Activated effector memory CD4-positive, alpha-beta T cell treated with anti-CD3 and anti-CD28 coated beads, Interleukin-2, amount 50 U/mL, for 16 hours (primary cell): ENCODE results near the gene PRKCD.
"Not testable (repeated sequence)": the region's sequence is repeated elsewhere in the genome, so short reads cannot be mapped to it uniquely, and the experiment has no call there.

Source experiments
- DNase-seq: peaks from one replicate; pipeline ENCODE4 v3.0.0-alpha.2; 2020

The PRKCD gene

DNA sequence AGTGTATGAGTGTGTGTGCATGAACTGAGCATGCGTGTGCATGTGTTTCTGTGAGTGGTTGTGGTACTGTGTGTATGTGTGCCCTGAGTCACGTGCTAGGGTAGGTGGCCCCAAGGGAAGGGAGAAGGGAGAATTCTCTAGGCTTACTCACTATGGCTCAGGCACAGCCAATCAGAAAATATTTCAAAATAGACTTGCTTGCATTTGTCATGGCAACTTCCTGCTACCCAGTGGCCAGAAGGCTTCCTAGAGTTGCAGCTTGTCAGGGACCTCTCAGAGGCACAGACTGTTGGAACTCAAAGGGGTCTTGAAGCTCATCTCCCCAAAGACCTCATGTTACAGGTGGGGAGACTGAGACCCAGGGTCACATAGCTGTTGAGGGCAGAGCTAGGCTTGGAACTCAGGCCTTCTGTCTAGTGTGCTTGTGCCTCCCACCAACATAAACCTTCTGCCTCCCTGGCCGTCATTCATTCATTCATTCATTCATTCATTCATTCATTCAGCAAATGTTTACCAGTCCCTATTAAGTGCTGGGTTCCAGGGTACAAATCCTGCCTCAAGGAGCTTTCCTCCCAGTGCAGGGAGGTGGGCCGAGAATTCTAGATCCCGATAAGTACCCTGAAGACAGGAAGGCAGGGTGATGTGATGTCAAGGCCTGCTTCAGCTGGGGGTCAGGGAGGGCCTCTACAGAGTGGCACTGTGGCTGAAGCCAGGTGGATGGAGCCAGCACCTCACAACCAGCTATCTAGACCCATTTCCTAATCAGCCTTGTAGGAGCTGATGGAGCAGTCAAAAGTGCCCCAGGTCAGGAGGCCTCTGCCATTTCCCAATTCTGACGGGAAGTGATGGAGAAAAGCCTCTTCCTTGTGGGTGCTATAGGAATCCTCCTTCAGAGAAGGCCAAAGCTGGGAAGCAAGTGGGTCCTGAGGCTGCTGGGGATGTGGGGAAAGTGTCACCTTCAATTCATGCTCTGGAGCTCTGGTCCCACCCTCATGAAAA, 19.9 kb upstream of the PRKCD start:
- no peak for DNase-seq

DNA sequence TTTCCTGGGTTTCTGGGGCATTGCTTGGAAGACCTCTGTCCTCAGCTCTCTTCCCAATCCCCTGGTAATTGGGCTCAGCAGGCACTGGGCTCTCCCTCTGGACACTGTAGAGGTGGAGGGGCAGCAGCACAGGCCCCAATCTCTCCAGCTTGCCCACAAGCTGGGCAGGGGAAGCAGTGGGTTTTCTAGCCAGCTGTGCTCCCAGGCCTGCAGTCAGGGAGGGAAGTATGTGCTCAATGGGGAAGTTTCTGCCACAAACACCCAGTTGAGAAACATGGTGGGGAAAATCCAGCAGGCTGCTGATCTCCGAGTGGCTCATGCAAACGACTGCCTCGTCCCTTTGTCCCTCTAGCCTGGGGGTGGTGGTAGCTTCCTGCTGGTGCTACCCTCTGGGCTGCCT, 18.0 kb upstream of the PRKCD start:
- DNase-seq = no peak

- DNase-seq = no peak
Observed at GRCh38 chr3:53144446-53144845, 16.6 kb upstream of the PRKCD start.

DNA sequence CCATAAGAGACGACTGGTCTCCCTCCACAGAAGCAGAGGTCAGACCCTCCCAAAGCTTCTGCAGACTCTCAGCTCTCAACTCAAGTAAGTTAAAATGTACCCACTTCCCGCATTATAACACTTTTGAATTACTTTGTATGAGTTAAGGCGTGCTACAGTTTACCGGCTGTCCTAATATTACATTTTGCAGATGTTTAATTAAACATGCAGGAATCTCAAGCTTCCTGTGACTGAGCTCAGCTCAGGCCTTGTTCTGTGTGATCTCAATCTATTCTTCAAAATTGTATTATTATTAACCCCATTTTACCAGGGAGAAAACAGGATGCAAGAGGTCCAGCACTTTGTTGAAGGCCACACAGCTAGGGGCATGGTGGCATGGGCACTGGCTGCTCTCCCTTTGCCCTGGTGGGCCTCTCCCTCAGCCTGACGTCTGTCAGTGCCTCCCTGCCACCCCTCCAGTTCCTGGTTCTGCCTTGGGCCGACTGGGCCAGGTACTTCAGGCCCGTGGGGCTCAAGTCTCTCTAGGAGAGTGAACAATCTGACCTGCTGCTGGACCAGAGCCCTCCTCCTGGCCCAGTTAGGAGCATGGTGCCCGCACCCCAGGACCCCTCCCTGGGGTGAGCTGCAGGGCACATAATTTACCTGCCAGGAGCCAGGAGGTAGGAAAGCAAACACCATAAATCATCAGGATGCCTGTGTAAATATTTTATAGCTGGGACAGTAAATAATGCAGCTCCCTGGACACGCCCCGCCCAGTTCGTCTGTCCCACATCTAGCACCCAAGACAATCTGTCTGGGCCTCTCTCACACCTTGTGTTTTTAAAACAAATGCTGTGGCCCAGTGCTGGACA, 15.9 kb upstream of the PRKCD start:
- no peak for DNase-seq

GRCh38 chr3:53145713-53146080, 15.3 kb upstream of the PRKCD start:
- DNase-seq = no peak

- no peak for DNase-seq
Observed at GRCh38 chr3:53146319-53146891, 14.6 kb upstream of the PRKCD start.

GRCh38 chr3:53147151-53147902, 13.7 kb upstream of the PRKCD start:
- no peak for DNase-seq

DNA sequence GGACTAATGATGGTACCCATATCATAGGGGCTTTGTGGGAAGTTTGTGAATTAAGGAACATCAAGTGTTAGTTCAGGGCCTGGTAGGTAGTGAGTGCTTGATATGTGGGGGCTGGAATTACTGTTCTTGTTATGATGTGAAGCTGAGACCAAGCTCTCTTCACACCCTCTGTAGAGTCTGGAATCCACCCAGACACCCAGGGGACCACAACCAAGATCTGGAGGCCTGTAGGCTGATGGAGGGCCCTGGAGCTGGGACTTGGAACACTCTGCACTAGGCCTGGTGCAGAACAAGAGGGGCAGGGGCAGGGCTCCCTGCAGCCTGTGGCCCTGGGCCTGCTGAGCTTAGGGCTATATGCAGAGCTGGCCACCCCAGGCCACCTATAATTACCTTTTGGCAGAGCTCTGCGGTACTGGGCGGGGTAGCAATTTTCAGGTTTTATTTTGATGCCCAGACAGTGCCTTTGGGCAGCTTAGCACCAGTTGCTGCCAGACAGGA, 13.1 kb upstream of the PRKCD start:
- no peak for DNase-seq

DNA sequence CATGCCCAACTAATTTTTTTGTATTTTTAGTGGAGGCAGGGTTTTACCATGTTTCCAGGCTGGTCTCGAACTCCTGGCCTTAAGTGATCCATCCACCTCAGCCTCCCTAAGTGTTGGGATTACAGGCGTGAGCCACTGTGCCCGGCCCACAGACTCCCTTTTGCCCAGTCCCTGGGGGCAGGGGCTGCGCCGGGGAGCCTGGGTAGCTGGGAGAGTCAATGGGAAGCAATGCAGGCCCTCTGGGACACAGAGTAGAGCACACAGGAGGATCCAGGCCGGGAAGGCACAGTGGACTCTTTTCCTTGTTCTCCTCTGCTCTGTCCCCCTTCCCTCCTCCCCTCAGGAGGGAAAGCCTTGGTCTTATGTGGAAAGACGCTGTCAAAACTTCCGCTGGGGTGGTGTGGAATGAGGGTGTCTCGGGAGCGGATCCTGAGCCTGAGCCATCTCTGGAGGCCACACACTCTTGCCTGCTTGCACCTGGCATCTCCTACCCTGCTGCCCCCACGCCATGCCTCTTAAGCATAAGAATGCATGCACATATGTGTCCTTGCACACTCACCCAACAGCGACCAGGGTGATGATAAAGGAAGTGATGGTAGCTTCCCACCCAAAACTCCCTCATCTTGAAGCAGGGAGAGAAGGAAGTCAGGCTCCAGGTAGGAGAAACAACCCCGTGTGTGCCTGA, 11.9 kb upstream of the PRKCD start:
- DNase-seq = no peak

- no peak for DNase-seq
Observed at GRCh38 chr3:53149699-53150098, 11.3 kb upstream of the PRKCD start.

- DNase-seq = no peak
Observed at GRCh38 chr3:53150247-53151085, 10.5 kb upstream of the PRKCD start.

- DNase-seq = not testable (repeated sequence)
Observed at GRCh38 chr3:53151086-53151438, 9.9 kb upstream of the PRKCD start.

GRCh38 chr3:53151465-53151864, 9.5 kb upstream of the PRKCD start:
- DNase-seq = no peak

DNA sequence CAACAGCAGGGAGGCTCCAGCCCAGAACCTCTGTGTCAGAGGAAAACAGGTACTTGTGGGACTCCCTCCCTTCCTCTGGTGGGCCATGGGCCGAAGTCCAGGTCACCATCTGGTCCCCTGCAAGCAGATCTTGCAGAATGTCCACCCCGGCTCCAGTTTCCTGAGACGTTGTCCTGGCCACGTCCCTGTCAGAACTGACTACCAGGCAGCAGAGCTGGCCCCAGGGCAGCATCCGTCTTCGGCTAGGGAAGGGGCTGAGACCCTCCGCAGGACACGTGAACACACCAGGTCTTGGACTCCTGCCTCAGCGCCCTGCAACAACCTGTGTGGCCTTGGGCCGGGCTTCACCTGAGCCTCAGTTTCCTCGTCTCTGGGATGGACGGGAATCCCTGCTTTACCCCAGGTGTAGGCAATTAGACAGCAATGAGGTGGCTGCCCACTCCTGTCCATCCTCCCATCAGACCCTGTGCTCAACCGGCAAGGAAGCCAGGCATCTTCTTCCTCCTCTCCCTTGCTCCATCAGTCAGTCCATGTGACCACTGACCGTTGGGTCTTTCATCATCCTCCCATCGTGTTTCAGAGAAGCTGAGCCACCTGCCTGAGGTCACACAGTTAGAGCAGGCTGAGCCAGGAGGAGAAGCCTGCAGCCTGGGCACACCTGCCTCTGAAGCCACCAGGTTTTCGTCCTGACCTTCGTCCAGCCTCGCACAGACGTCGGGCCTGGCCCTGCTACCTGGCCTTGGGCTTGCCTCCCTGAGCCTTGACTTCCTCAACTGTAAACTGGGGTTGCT, 8.9 kb upstream of the PRKCD start:
- DNase-seq = no peak

- DNase-seq = no peak
Observed at GRCh38 chr3:53153264-53153823, 7.7 kb upstream of the PRKCD start.

GRCh38 chr3:53153980-53154379, 7.0 kb upstream of the PRKCD start:
- no peak for DNase-seq

DNA sequence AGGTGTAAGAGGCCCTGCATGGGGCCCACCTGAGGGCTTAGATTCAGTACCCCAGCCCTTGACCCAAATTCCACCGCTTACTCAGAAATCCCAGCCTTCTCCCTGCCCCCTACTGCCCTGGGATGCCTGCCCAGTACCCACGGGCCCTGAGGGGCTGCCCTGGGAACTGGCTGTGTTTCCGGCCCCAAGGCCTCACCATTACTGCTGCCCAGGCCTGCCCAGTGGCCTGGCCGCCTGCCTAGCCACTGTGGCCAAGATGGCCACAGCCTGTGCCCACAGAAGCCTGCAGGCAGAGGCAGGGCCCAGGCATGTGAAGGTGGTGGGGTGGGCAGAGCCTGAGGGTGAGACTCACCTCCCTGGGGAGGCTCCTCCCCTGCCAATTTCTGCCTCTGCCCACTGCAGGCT, 6.1 kb upstream of the PRKCD start:
- DNase-seq = no peak

GRCh38 chr3:53155760-53156159, 5.2 kb upstream of the PRKCD start:
- DNase-seq = no peak

GRCh38 chr3:53156368-53156834, 4.6 kb upstream of the PRKCD start:
- DNase-seq = no peak
